GM12878 (cell line): Measurements from ENCODE around the gene ADD2.

Experiments
- CTCF ChIP-seq, 3 experiments: IDR thresholded peaks in 2 of 3; conservative IDR thresholded peaks in 1 of 3; 2 replicates each; pipeline ENCODE4 v1.5.1; 2011; ENCODE audit warnings: low read depth in 3 of 3, low read length in 3 of 3, mild to moderate bottlenecking in 3 of 3, control low read depth in 2 of 3, moderate library complexity in 2 of 3, inconsistent platforms in 1 of 3, mixed read lengths in 1 of 3; ENCODE audit not compliant: control insufficient read depth in 2 of 3, insufficient read depth in 1 of 3; ENCODE audit errors: extremely low read depth in 1 of 3
- EP300 ChIP-seq, 2 experiments: fragments of 150-350 bp in 1 of 2; IDR thresholded peaks; 2 replicates each; pipeline ENCODE4 v1.6.1; 2011 to 2012; ENCODE audit warnings: low read depth in 2 of 2, low read length in 2 of 2, borderline replicate concordance in 1 of 2, improper control_type of control experiment in 1 of 2, inconsistent platforms in 1 of 2; ENCODE audit not compliant: control insufficient read depth in 1 of 2
- ESRRA ChIP-seq: IDR thresholded peaks from 2 replicates; pipeline ENCODE4 v1.6.1; 2012; ENCODE audit warnings: mild to moderate bottlenecking, low read length, improper control_type of control experiment
- JUND ChIP-seq: IDR thresholded peaks from 2 replicates; pipeline ENCODE4 v1.6.1; 2012; ENCODE audit warnings: low read depth, mild to moderate bottlenecking, low read length, improper control_type of control experiment, moderate library complexity
- NR2C2 ChIP-seq: IDR thresholded peaks from 2 replicates; pipeline ENCODE4 v1.6.1; 2011; ENCODE audit warnings: borderline replicate concordance, low read depth; ENCODE audit not compliant: control insufficient read depth, insufficient read length
- POLR2A ChIP-seq: IDR thresholded peaks from 2 replicates; pipeline ENCODE4 v1.6.1; 2011; ENCODE audit warnings: low read depth, mild to moderate bottlenecking, low read length
- POLR2AphosphoS5 ChIP-seq: IDR thresholded peaks from 2 replicates; pipeline ENCODE4 v1.6.1; 2011; ENCODE audit warnings: mild to moderate bottlenecking, low read length, inconsistent platforms
- TBL1XR1 ChIP-seq: IDR thresholded peaks from 2 replicates; pipeline ENCODE4 v1.6.1; 2012; ENCODE audit warnings: low read depth, low read length, improper control_type of control experiment
- ZBTB4 ChIP-seq: fragments of 450-650 bp; formaldehyde crosslinking; IDR thresholded peaks from 2 replicates; pipeline ENCODE4 v1.4.0; 2022; ENCODE audit warnings: mild to moderate bottlenecking, moderate library complexity
- ZNF24 ChIP-seq: fragments of 450-650 bp; IDR thresholded peaks from 2 replicates; pipeline ENCODE4 v1.6.1; 2017; ENCODE audit warnings: antibody characterized with exemption, mild to moderate bottlenecking

GRCh38 chr2:70707706-70708105 is 60.3 kb downstream of the ADD2 start:
- TF ChIP-seq CTCF (IDR thresholded peaks at IDR 0.05 in 2 of 3, conservative IDR thresholded peaks at IDR 0.05 in 1 of 3; ENCODE audit: control insufficient read depth in 2 of 3, extremely low read depth in 1 of 3, insufficient read depth in 1 of 3, low read depth in 3 of 3, low read length in 3 of 3) (no peak), ESRRA (no peak), ZNF24 (no peak), POLR2AphosphoS5 (no peak), EP300 (IDR thresholded peaks at IDR 0.05; ENCODE audit: borderline replicate concordance in 1 of 2, control insufficient read depth in 1 of 2, low read depth in 2 of 2, low read length in 2 of 2) (no peak), NR2C2 (no peak), TBL1XR1 (no peak), POLR2A (no peak), JUND (no peak), ZBTB4 (CRISPR knock-in tag) (no peak)
